Left renal cortex interstitium (tissue), 4 donors: ENCODE data around the gene FAM131C. TPM values are rescaled to one million over a fixed set of nuclear protein-coding genes. Genes with fewer than 3 reads are reported as not detected.
"Not testable (repeated sequence)": the region's sequence is repeated elsewhere in the genome, so short reads cannot be mapped to it uniquely, and the experiment has no call there.

ENCODE experiments used
- DNase-seq, 4 donors: peaks; one replicate each; pipeline ENCODE4 v3.0.0-alpha.2; 2013; ENCODE audit warnings: low read depth in 4 of 4, low spot score in 2 of 4, missing footprints in 1 of 4
- polyA plus RNA-seq, 4 donors: library from polyadenylated mRNA; unstranded; fragments of 120-200 nt; gene quantifications; one replicate each; pipeline ENCODE4 v1.2.1, GENCODE V29; 2013; ENCODE audit not compliant: insufficient read length in 4 of 4

The FAM131C gene
- polyA plus RNA-seq, 4 donors, result 1.0 to 2.7 (median 2.0) TPM

GRCh38 chr1:16107039-16107438 is 33.6 kb upstream of the FAM131C start:
- DNase-seq, result not testable (repeated sequence)

GRCh38 chr1:16101623-16102022 is 28.2 kb upstream of the FAM131C start:
- DNase-seq, result peak in 1 of 4 donors; percentile 46

DNA sequence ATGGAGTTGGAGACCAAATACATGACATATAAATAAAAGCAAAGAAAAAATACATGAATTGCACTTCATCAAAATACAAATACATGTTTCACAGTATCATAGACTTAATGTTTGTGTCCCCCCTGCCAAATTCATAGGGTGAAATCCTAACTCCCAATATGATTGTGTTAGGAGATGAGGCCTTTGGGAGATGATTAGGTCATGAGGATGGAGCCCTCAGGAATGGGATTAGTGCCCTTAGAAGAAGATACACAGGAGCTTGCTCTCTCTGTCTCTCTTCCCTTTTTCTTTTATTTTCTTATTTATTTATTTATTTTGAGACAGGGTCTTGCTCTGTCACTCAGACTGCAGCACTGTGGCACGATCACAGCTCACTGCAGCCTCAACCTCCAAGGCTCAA is 26.0 kb upstream of the FAM131C start:
- DNase-seq, result no peak

DNA sequence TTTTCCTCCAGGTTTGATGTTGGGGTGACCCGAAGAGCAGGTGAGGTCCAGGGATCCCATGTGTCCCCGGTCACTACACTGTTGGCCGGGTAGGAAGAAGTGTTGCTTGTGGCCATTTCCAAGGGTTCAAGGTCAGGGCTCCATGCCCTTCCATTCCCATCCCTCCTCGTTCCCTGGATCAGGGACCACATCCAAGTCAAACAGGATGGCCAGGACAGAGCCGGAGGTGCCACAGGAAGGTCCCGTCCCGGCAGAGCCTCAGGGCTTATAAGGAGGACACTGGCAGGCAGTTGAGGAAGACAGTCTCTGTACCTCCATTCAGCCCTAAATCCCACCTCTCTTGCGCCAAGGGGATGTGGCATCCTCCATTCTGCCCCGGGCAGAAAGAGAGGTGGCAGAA is 22.0 kb upstream of the FAM131C start:
- DNase-seq, result no peak

GRCh38 chr1:16094453-16095158 is 21.2 kb upstream of the FAM131C start:
- DNase-seq, result no peak

DNA sequence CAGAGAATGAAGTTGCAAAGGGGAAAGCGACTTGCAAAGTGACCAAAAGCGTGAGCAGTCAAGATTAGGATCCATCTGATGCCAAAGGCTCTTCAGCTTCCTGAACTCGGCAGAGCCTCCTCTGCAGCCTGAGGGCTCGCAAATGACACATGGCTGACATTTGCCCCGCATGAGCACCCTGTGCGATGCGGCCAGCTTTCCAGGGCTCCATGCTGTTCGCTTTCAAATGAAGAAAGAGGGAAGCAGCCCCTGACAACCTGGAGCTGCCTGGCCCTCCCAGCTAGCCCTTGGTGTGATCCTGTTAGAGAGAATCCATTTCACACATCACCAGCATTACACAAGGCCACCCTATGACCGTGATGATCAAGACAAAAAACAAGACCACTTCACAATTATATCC is 20.2 kb upstream of the FAM131C start:
- DNase-seq, result no peak

DNA sequence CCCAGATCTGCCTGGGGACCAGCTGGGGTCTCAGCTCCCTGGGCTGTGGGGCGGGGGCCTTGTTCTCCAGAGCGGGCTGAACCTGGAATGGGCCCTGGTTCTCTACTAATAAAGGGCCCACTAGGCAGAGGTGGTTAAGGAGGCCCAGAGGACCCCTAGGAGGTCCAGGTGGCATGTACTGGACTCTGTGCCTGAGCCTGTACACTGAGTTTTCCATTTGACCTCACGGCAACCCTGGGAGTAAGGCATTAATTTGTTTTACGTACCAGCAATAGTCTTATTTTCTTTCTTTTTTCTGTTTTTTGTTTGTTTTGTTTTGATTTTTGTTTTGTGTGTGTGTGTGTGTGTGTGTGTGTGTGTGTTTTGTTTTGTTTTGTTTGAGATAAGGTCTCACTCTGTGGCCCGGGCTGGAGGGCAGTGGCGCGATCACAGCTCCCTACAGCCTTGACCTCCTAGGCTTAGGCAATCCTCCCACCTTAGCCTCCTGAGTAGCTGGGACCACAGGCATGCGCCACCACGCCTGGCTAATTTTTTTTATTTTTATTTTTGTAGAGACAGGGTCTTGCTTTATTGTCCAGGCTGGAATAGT is 19.6 kb upstream of the FAM131C start:
- DNase-seq, result no peak

DNA sequence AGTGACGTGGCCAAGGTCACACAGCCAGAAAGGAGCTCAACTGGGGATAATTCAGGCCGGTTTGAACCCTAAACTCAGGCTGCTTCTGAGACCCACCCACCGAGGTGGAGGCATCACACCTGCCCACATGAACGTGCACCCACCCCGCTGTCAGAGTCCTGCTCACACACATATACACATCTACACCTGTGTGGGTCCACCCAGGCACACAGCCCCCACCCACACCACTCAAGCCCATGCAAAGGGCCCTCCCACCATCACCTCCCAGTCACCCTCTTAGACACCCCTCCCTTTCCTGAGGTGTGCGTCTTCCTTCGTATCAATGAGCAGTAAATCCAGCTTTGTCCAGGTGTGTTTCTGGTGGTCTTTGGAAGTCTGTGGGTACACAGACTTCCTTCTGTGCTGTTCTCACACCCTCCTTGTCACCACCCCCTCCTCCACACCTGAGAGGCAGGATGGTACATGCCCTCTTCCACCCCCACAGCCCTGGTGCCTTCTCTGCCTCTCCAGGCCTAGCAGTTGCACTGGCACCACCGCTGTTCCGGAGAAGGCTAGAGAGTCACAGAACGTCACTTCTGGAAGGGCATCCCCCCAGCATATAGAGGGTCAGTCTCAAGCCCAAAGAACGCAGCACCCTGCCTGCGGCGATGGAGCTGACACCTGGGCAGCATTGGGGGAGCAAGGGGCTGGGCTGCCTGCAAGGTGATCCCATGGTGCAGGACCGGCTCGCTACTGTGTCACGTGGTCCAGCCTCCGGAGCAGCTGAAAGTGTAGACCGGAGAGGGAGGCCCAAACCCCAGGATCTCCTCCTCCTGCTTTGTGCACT is 18.9 kb upstream of the FAM131C start:
- no peak for DNase-seq

- no peak for DNase-seq
Measured at GRCh38 chr1:16091296-16091695, 17.8 kb upstream of the FAM131C start.

DNA sequence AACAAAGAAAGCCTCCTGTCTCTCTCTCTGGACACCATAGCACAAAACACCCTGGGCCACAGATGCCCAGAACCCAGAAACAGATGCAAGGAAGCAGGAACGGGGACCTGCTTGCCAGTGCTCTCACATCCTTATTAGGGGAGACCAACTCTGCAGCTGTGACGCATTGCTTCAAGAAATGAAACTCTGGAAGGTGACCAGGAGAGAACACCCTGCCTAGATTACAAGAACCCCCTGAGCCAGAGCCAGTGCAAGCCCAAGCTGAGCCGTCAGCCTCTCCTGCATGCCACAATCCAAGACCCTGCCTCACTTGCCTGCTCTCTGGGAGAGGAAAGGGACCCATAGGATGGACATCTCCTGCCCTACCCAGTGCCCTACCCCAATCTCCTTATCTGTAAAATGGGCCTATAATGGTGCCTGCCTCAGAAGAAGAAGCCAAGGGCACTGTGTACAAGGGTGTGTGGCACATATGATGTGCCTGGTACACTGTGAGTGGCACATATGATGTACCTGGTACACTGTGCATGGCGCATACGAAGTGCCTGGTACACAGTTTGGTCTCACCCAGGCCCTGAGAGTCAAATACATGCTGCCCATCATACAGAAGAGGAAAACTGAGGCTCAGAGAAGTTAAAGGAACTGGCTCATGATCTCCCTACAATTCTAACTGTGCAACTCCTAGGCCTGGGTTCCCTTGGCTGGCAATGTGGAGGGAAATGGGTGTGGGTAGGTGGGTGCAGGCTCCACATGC is 16.8 kb upstream of the FAM131C start:
- DNase-seq, result no peak

DNA sequence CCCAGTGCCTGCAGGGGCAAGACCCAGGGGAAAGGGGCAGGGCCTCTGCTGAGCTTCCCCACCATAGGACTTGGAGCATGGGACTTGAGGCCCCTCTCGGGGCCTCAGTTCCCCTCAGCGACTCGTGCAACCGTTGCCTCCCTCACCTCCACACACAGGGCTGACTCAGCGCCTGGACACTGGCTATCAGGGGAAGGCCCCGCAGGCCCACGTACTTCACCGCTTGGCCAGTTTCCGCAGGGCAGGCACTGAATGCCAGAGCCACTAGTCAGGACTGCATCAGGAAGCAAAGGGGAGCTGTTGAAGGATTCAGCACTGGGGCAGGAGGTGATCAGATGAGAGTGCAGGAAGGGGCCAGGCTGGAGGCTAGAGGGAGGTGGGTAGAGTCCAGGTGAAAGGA is 15.5 kb upstream of the FAM131C start:
- no peak for DNase-seq

DNA sequence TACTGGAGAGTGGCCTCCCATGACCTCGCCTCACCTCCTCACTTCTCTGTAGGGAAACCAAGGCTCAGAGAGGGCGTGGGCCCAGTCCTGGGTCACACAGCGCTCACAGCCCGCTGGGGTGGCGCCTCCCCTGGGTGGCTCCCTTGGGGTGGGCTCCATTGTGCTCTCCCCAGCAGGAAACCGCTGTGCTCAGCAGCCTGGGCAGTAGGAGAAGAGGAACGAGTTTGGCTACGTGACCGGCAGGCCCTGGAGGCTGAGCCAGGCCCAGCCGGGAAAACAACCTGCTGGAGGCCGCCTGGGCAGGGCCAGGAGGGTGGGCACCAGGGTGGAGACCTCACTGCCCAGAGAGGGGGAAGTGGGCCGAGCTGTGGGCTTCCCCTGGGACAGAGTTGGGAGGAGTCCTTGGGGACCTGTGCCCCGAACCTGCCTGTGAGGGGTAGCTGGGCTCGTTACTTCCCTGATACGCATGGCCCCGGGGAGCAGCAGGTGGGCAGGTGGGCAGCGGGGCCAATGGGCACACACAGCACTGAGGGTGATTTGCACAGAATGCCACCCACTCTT is 15.0 kb upstream of the FAM131C start:
- no peak for DNase-seq

- DNase-seq, result no peak
Measured at GRCh38 chr1:16087733-16088132, 14.3 kb upstream of the FAM131C start.

- DNase-seq, result no peak
Measured at GRCh38 chr1:16085522-16085921, 12.1 kb upstream of the FAM131C start.

DNA sequence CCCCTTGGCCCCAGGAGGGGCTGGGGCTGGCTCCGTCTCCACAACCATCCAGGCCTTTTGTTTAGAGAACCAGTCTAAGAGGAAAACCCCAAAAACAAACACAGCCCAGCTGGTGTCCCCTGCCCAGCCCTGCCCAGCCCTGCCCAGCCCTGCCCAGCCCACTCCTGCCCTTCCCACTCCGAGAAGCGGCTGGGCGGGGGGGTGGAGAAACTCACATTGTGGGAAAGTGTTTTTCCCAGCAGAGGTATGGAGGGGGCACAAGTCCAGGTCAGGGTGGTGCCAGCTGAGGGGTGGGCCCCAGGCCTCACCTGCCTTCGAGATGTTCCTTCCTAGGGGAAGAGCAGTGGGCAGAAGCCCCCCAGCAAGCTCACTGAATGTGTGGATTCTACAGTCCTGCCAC is 10.0 kb upstream of the FAM131C start:
- no peak for DNase-seq

DNA sequence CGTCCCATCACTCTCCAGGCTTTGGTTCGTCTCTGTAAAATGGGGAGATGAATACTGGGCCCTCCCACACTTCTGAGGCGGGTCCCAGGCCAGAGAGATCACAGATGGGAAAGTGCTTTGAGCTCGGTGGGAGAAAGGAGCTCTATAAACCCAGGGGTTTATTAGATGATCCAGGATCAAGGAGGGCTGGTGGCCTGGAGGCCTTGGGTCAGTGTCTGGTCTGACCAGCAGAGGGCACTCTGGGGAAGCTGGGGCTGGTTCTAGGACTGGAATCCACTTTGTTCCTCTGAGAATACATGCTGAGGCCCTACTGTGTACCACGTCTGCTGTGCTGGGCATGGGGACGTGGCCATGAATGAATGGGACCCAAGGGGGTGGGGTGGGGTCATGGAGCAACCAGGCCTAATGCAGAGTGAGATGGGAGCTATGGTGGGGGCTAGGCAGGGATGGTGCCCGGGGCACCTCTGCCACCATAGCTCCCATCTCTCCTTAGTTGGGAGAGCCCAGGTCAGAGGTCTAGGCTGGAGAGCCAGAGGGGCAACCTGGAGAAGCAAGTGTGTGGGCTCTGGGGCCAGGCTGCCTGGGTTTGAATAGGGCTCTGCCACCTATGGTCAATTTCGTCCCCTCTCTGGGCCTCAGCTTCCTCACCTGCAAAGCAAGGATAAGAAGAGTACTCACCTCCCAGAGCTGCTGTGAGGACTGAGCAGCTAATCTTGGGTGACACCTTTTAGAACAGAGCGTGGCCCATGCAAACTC is 9.0 kb upstream of the FAM131C start:
- no peak for DNase-seq

GRCh38 chr1:16081636-16082035 is 8.2 kb upstream of the FAM131C start:
- no peak for DNase-seq

GRCh38 chr1:16080422-16081150 is 7.1 kb upstream of the FAM131C start:
- DNase-seq, result no peak

DNA sequence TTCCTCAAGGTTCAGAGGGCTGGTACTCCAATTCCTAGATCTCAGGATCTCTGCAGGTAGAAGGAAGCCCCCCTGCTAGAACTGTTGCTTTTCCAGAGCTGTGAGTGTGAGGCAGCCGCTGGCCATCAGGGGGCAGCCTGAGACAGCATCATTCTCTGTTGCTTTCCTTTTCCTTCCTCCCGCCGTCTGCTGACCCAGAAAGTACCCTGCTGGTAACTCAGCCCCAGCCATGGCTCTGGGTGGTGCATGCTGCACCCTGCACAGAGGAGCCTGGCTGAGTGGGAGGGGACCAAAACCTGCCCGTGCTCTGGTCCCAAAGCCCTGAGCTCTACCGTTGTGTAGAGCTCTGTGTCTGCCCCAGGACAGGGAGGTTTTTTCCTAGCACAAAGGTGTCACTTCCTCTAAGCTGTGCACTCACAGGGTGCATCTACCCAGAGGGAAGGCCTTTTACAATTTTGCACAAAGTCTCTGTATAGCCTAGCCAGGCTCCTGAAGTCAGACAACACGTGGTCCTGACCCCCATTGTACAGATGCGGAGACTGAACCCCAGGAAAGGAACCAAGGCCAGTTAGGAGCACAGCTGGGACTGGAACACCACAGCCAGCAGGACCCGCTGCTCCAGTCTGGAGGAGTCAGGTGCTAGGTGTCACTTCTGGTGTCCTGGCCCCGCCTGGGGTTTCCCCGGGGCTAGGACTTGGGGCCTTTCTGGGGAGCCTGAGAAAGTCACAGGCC is 5.6 kb upstream of the FAM131C start:
- peak in 3 of 4 donors; percentile 58 to 70 (median 65) for DNase-seq
